A673 (cell line): Measurements from ENCODE around the gene SOX13. TPM values are rescaled to one million over a fixed set of nuclear protein-coding genes. Genes with fewer than 3 reads are reported as not detected.

Experiments used
- BruUV-seq: library from RNA; stranded (reverse); fragments of 400-500 nt; replicated peaks from 2 replicates; lab custom pipeline; 2021; lab: Mats Ljungman, UMichigan
- CTCF ChIA-PET: fragments of 300-600 bp; sonication (Branson Sonifier 250); formaldehyde crosslinking; loops from one replicate; lab custom pipeline; 2022; ENCODE audit warnings: antibody characterized with exemption; lab: Charles Lee
- POLR2A ChIA-PET: fragments of 300-600 bp; sonication (Branson Sonifier 250); formaldehyde crosslinking; loops from one replicate; lab custom pipeline; 2022; ENCODE audit warnings: antibody characterized with exemption; ENCODE audit not compliant: low non-redundant PET; lab: Charles Lee
- DNase-seq: peaks from one replicate; pipeline ENCODE4 v3.0.0-alpha.2; 2015; ENCODE audit warnings: low spot score
- H3K27ac ChIP-seq: fragments of 200-600 bp; sonication (generic); 2 replicates; pipeline ENCODE4 v1.5.1; 2016; ENCODE audit warnings: mixed run types, low read depth, mild to moderate bottlenecking, mixed read lengths, antibody characterized with exemption, low read length; ENCODE audit not compliant: poor library complexity, severe bottlenecking
- H3K27me3 ChIP-seq: fragments of 200-600 bp; sonication (generic); replicated peaks from 2 replicates; pipeline ENCODE4 v1.6.1; 2017; ENCODE audit warnings: mixed run types, low read depth, mild to moderate bottlenecking, mixed read lengths, antibody characterized with exemption, low read length; ENCODE audit not compliant: insufficient read depth, poor library complexity
- H3K36me3 ChIP-seq: fragments of 200-600 bp; sonication (generic); 2 replicates; pipeline ENCODE4 v1.6.1; 2016; ENCODE audit warnings: mixed run types, mild to moderate bottlenecking, mixed read lengths, antibody characterized with exemption, low read length; ENCODE audit not compliant: insufficient read depth, poor library complexity, severe bottlenecking
- H3K4me1 ChIP-seq: fragments of 200-600 bp; sonication (generic); 2 replicates; pipeline ENCODE4 v1.6.1; 2017; ENCODE audit warnings: mixed run types, mild to moderate bottlenecking, mixed read lengths, antibody characterized with exemption, low read length; ENCODE audit not compliant: insufficient read depth, poor library complexity, severe bottlenecking
- H3K4me3 ChIP-seq: fragments of 200-600 bp; sonication (generic); 2 replicates; pipeline ENCODE4 v1.5.1; 2016; ENCODE audit warnings: low read depth, mixed run types, mild to moderate bottlenecking, mixed read lengths, low read length; ENCODE audit not compliant: poor library complexity, severe bottlenecking
- H3K9me3 ChIP-seq: fragments of 200-600 bp; sonication (generic); 2 replicates; pipeline ENCODE4 v1.6.1; 2016; ENCODE audit warnings: mixed run types, low read depth, mild to moderate bottlenecking, mixed read lengths, antibody characterized with exemption, low read length; ENCODE audit not compliant: poor library complexity, severe bottlenecking
- CTCF ChIP-seq: fragments of 300-800, 200-600 bp; sonication (generic); conservative IDR thresholded peaks from 2 replicates; pipeline ENCODE4 v1.5.1; 2017; ENCODE audit warnings: low read depth, mild to moderate bottlenecking, antibody characterized with exemption, low read length, moderate library complexity, mixed read lengths
- EZH2 ChIP-seq: fragments of 200-600 bp; sonication (generic); IDR thresholded peaks from 2 replicates; pipeline ENCODE4 v1.6.1; 2017; ENCODE audit warnings: borderline replicate concordance, low read depth, mild to moderate bottlenecking, mixed read lengths, antibody characterized with exemption, low read length; ENCODE audit not compliant: poor library complexity, severe bottlenecking
- intact Hi-C: fragments of 100-400 bp; cut with micrococcal nuclease; formaldehyde crosslinking; loops from one replicate; pipeline ENCODE4 v1.10.0; 2022; ENCODE audit not compliant: unreplicated experiment
- total RNA-seq: library from RNA; stranded (reverse); gene quantifications from 2 replicates; pipeline ENCODE4 v1.2.3, GENCODE V29; 2021

Gene SOX13
- total RNA-seq, 1 experiment from 2014 or later: 9.4 TPM

GRCh38 chr1:204172404-204173029, 99.6 kb downstream of the SOX13 start:
- Histone ChIP-seq H3K4me3 (no peak overlapping the region), H3K27ac (no peak overlapping the region), H3K4me1 (no peaks in the 10 kb centered on the region), H3K27me3 (peaks cover 6% of the 10 kb centered on the region), H3K9me3 (peaks cover 13% of the 10 kb centered on the region), H3K36me3 (no peaks in the 10 kb centered on the region)
- BruUV-seq: no TSS peak
- no peak for DNase-seq
- no peak for TF ChIP-seq CTCF
- TF ChIP-seq EZH2: no peak
- ChIA-PET CTCF (interaction anchor here (0.6 to 1.0 kb wide), 2 partner anchors 10 to 301 kb away, joined by 3 read pairs; no protein-coding TSS in a partner anchor), POLR2A (no interaction called here)
- intact Hi-C loops: no loop called here

GRCh38 chr1:204174958-204175357, 102.0 kb downstream of the SOX13 start:
- no peak overlapping the region for H3K27ac ChIP-seq
- BruUV-seq: no TSS peak
- CTCF ChIA-PET: no interaction called here
- H3K27me3 ChIP-seq: peaks cover 14% of the 10 kb centered on the region
- no peak overlapping the region for H3K4me3 ChIP-seq
- intact Hi-C loops: no loop called here
- H3K36me3 ChIP-seq: no peaks in the 10 kb centered on the region
- DNase-seq: no peak
- no peak for TF ChIP-seq CTCF
- TF ChIP-seq EZH2: no peak
- H3K9me3 ChIP-seq: no peaks in the 10 kb centered on the region
- H3K4me1 ChIP-seq: no peaks in the 10 kb centered on the region
- POLR2A ChIA-PET: no interaction called here

GRCh38 chr1:204176049-204176448, 103.1 kb downstream of the SOX13 start:
- POLR2A ChIA-PET: no interaction called here
- no peaks in the 10 kb centered on the region for H3K4me1 ChIP-seq
- no TSS peak for BruUV-seq
- no peaks in the 10 kb centered on the region for H3K36me3 ChIP-seq
- intact Hi-C loops: no loop called here
- H3K9me3 ChIP-seq: no peaks in the 10 kb centered on the region
- TF ChIP-seq EZH2: no peak
- TF ChIP-seq CTCF: no peak
- H3K27ac ChIP-seq: no peak overlapping the region
- peaks cover 14% of the 10 kb centered on the region for H3K27me3 ChIP-seq
- DNase-seq: no peak
- no peak overlapping the region for H3K4me3 ChIP-seq
- CTCF ChIA-PET: no interaction called here
